ENCODE results near the gene TTC9B.

- TF ChIP-seq CTCF (IDR thresholded peaks at IDR 0.05; ENCODE audit: low read length), result no peak
- TF ChIP-seq EZH2phosphoT487 (IDR thresholded peaks at IDR 0.05; ENCODE audit: low read length), result no peak
- TF ChIP-seq EZH2 (optimal IDR thresholded peaks at IDR 0.05; ENCODE audit: low read depth, low read length), result no peak
Observed at GRCh38 chr19:40200341-40201099, 17.7 kb downstream of the TTC9B start.

All from MM.1S (cell line).